Adrenal gland (tissue), 5 donors: Measurements from ENCODE around the gene TMEM132D.

Experiments
- POLR2A ChIP-seq, 2 donors: fragments of 450-650 bp; IDR thresholded peaks; one replicate each; pipeline ENCODE4 v1.6.1; 2017; ENCODE audit warnings: antibody characterized with exemption in 2 of 2, mild to moderate bottlenecking in 2 of 2, moderate library complexity in 1 of 2
- TF ChIP-seq, protein P1 (sequence below), 6 experiments: fragments of 450-650 bp in 4 of 6; fragments of 200-600 bp in 2 of 6; sonication (generic) in 1 of 6; IDR thresholded peaks; 1 replicate in 5 of 6; 2 replicates in 1 of 6; pipeline versions ENCODE4 v1.5.1 to v1.8.0; 2016 to 2021; ENCODE audit warnings: antibody characterized with exemption in 6 of 6, mild to moderate bottlenecking in 2 of 6, moderate library complexity in 1 of 6
- donor health status: DM: no; HTN: no; CAD: no.

GRCh38 chr12:129215556-129215955 lies 688.3 kb downstream of the TMEM132D start:
- TF ChIP-seq, protein P1, sequence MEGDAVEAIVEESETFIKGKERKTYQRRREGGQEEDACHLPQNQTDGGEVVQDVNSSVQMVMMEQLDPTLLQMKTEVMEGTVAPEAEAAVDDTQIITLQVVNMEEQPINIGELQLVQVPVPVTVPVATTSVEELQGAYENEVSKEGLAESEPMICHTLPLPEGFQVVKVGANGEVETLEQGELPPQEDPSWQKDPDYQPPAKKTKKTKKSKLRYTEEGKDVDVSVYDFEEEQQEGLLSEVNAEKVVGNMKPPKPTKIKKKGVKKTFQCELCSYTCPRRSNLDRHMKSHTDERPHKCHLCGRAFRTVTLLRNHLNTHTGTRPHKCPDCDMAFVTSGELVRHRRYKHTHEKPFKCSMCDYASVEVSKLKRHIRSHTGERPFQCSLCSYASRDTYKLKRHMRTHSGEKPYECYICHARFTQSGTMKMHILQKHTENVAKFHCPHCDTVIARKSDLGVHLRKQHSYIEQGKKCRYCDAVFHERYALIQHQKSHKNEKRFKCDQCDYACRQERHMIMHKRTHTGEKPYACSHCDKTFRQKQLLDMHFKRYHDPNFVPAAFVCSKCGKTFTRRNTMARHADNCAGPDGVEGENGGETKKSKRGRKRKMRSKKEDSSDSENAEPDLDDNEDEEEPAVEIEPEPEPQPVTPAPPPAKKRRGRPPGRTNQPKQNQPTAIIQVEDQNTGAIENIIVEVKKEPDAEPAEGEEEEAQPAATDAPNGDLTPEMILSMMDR (IDR thresholded peaks at IDR 0.05): no peak
- TF ChIP-seq POLR2A (IDR thresholded peaks at IDR 0.05): no peak
